Keratinocyte (primary cell): ENCODE measurements around the gene DISC1.

Source experiments
- CTCF ChIP-seq, 3 experiments: IDR thresholded peaks in 1 of 3; conservative IDR thresholded peaks in 1 of 3; optimal IDR thresholded peaks in 1 of 3; 2 replicates in 2 of 3; 3 replicates in 1 of 3; pipeline versions ENCODE3 to v1.5.1; 2011; ENCODE audit warnings: low read length in 3 of 3, mild to moderate bottlenecking in 3 of 3, moderate library complexity in 2 of 3, control low read depth in 1 of 3, inconsistent platforms in 1 of 3; ENCODE audit not compliant: insufficient read depth in 2 of 3; ENCODE audit errors: extremely low read depth in 1 of 3
- EZH2 ChIP-seq: IDR thresholded peaks from one replicate; pipeline ENCODE4 v1.6.1; 2012; ENCODE audit warnings: inconsistent platforms, mild to moderate bottlenecking, low read length, moderate library complexity

DNA sequence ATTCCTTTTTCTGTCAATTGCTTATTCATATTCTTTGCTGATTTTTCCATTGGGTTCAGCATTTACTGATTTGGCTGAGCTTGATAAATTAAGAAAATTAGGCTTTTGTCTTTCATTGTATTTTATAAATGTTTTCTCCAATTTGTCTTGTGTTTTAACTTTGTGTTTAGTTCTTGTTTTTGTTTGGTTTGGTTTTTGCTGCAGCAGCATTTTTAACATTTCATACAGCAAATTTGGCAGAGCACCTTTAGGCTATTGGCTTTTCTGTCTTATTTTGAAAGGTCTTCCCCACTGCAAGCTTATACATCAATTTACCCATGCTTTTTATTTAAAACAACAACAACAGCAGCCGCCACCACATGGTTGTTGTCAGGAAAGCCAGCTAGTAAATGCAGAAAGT lies 33.8 kb upstream of the DISC1 start:
- TF ChIP-seq EZH2 (no peak), CTCF (optimal IDR thresholded peaks at IDR 0.05 in 1 of 3, IDR thresholded peaks at IDR 0.05 in 1 of 3, conservative IDR thresholded peaks at IDR 0.05 in 1 of 3; ENCODE audit: extremely low read depth in 1 of 3, insufficient read depth in 2 of 3, low read length in 3 of 3) (no peak)
